ENCODE data around the gene RAVER2.

GRCh38 chr1:64855557-64855956 is 110.7 kb downstream of the RAVER2 start:
- no peak for TF ChIP-seq EZH2 (IDR thresholded peaks at IDR 0.05; ENCODE audit: low read depth)
- TF ChIP-seq CTCF (conservative IDR thresholded peaks at IDR 0.05): no peak

Data from PC-9 (cell line).